CD14-positive monocyte (primary cell): ENCODE measurements around the gene MARK4. TPM values are rescaled to one million over a fixed set of nuclear protein-coding genes. Genes with fewer than 3 reads are reported as not detected.

ENCODE experiments used
- DNase-seq, 3 donors: peaks; one replicate each; pipeline ENCODE4 v3.0.0-alpha.2; 2011 to 2022
- H2AFZ ChIP-seq: 2 replicates; pipeline ENCODE4 v1.6.0; 2012; ENCODE audit warnings: mild to moderate bottlenecking, low read depth, low read length, inconsistent platforms; ENCODE audit not compliant: insufficient read depth, poor library complexity, severe bottlenecking
- H3K27ac ChIP-seq, 2 donors: 1 replicate in 1 of 2; 2 replicates in 1 of 2; pipeline ENCODE4 v1.5.1; 2012 to 2013; ENCODE audit warnings: low read length in 2 of 2, control low read depth in 1 of 2, inconsistent platforms in 1 of 2, low read depth in 1 of 2, mild to moderate bottlenecking in 1 of 2
- H3K27me3 ChIP-seq, 2 donors: one replicate each; pipeline versions ENCODE4 v1.6.0 to v1.6.1; 2011 to 2013; ENCODE audit warnings: low read length in 2 of 2; ENCODE audit not compliant: control insufficient read depth in 2 of 2, insufficient read depth in 2 of 2
- H3K36me3 ChIP-seq, 2 donors: replicated peaks in 1 of 2; 1 replicate in 1 of 2; 2 replicates in 1 of 2; pipeline versions ENCODE4 v1.5.1 to v1.6.1; 2012 to 2013; ENCODE audit warnings: low read length in 2 of 2, control low read depth in 1 of 2, inconsistent platforms in 1 of 2, mild to moderate bottlenecking in 1 of 2; ENCODE audit not compliant: insufficient read depth in 2 of 2, control insufficient read depth in 1 of 2
- H3K4me1 ChIP-seq, 2 donors: 1 replicate in 1 of 2; 2 replicates in 1 of 2; pipeline versions ENCODE4 v1.5.1 to v1.6.1; 2012 to 2013; ENCODE audit warnings: low read length in 2 of 2, control low read depth in 1 of 2, inconsistent platforms in 1 of 2, mild to moderate bottlenecking in 1 of 2, moderate library complexity in 1 of 2; ENCODE audit not compliant: insufficient read depth in 2 of 2, control insufficient read depth in 1 of 2
- H3K4me2 ChIP-seq: replicated peaks from 2 replicates; pipeline ENCODE3; 2012; ENCODE audit warnings: low read length, moderate library complexity, mild to moderate bottlenecking; ENCODE audit not compliant: poor library complexity, severe bottlenecking; ENCODE audit errors: extremely low read depth
- H3K4me3 ChIP-seq, 3 experiments: fragments of 200-600 bp in 1 of 3; sonication (generic) in 1 of 3; replicated peaks in 1 of 3; 1 replicate in 2 of 3; 2 replicates in 1 of 3; pipeline ENCODE4 v1.5.1; 2011 to 2013; ENCODE audit warnings: low read length in 3 of 3, mild to moderate bottlenecking in 3 of 3, control low read depth in 2 of 3, low read depth in 2 of 3, inconsistent platforms in 1 of 3, moderate library complexity in 1 of 3
- H3K79me2 ChIP-seq: 2 replicates; pipeline ENCODE4 v1.6.0; 2012; ENCODE audit warnings: mild to moderate bottlenecking, control low read depth, inconsistent platforms, low read length, moderate library complexity; ENCODE audit not compliant: insufficient read depth
- H3K9ac ChIP-seq: 2 replicates; pipeline ENCODE4 v1.6.0; 2017; ENCODE audit warnings: low read length, mild to moderate bottlenecking; ENCODE audit not compliant: insufficient read depth, poor library complexity, severe bottlenecking
- H3K9me3 ChIP-seq, 2 donors: replicated peaks in 1 of 2; 1 replicate in 1 of 2; 2 replicates in 1 of 2; pipeline versions ENCODE4 v1.5.1 to v1.6.1; 2012 to 2013; ENCODE audit warnings: low read length in 2 of 2, control low read depth in 1 of 2; ENCODE audit not compliant: control insufficient read depth in 1 of 2, insufficient read depth in 1 of 2
- H4K20me1 ChIP-seq: 2 replicates; pipeline ENCODE4 v1.6.0; 2012; ENCODE audit warnings: mild to moderate bottlenecking, low read length, control low read depth, moderate library complexity; ENCODE audit not compliant: insufficient read depth
- H3K27ac Mint-ChIP-seq, 7 donors: one replicate each; pipeline ENCODE4 v1.8.0; 2020; ENCODE audit warnings: mild to moderate bottlenecking in 7 of 7, mixed read lengths in 7 of 7, moderate library complexity in 6 of 7, inconsistent platforms in 2 of 7
- H3K27me3 Mint-ChIP-seq, 3 donors: one replicate each; pipeline ENCODE4 v1.8.0; 2021 to 2022; ENCODE audit warnings: low read depth in 3 of 3, mild to moderate bottlenecking in 3 of 3, mixed read lengths in 3 of 3, moderate library complexity in 3 of 3, inconsistent platforms in 1 of 3
- H3K36me3 Mint-ChIP-seq, 2 donors: one replicate each; pipeline ENCODE4 v1.8.0; 2020; ENCODE audit warnings: mixed read lengths in 2 of 2, inconsistent platforms in 1 of 2, mild to moderate bottlenecking in 1 of 2
- H3K4me1 Mint-ChIP-seq: one replicate; pipeline ENCODE4 v1.8.0; 2020; ENCODE audit warnings: mild to moderate bottlenecking, mixed read lengths
- H3K4me3 Mint-ChIP-seq, 2 donors: one replicate each; pipeline ENCODE4 v1.8.0; 2020; ENCODE audit warnings: mild to moderate bottlenecking in 2 of 2, mixed read lengths in 2 of 2, moderate library complexity in 1 of 2
- H3K9me3 Mint-ChIP-seq, 7 donors: one replicate each; pipeline ENCODE4 v1.8.0; 2020 to 2022; ENCODE audit warnings: mixed read lengths in 7 of 7, mild to moderate bottlenecking in 6 of 7, moderate library complexity in 6 of 7, inconsistent platforms in 2 of 7
- CTCF ChIP-seq: fragments of 200-600 bp; IDR thresholded peaks from one replicate; pipeline ENCODE4 v1.8.0; 2022; ENCODE audit warnings: antibody characterized with exemption, mild to moderate bottlenecking
- WGBS: methylation state at CpG from one replicate; pipeline ENCODE4 v1.1.5; 2013; ENCODE audit warnings: missing lambda C conversion rate; ENCODE audit not compliant: insufficient coverage; 5-methylcytosine and 5-hydroxymethylcytosine counted together
- intact Hi-C, 2 donors: fragments of 100-400 bp; cut with micrococcal nuclease; formaldehyde crosslinking; loops; one replicate each; pipeline versions ENCODE4 v1.15.0 to v1.15.1; 2023
- polyA plus RNA-seq, 3 donors: library from polyadenylated mRNA; depleted of rRNA in 1 of 3; unstranded in 2 of 3; stranded (reverse) in 1 of 3; fragments of 300-500 nt in 2 of 3; fragments of >200 nt in 1 of 3; fragmentation: Illumina TruSeq in 2 of 3; gene quantifications; 1 replicate in 2 of 3; 2 replicates in 1 of 3; pipeline ENCODE4 v1.2.3, GENCODE V29; 2012 to 2021

Gene MARK4
- polyA plus RNA-seq, 3 donors = 0.59 to 18.4 (median 0.69) TPM

DNA sequence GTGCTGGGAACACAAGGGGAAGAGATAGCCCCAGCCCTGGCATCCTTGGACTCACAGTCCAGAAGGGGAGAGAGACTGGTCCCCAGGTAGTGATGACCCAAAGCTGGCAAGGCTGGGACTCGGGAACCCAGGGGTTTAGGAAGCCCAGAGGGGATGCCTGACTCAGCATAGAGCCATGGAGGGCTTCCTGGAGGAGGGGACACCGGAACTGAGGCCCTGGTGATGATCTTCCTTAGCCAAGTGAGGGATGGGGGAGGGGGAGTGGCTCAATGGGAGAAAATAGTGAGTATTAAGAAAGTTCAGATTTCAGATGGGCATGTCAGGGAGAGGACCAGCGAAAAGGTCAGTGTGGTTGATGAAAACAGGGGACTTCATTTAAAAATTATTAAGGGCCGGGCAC is 32.6 kb upstream of the MARK4 start:
- H4K20me1 ChIP-seq = no peaks in the 10 kb centered on the region
- H3K27ac Mint-ChIP-seq = no peak overlapping the region
- no peak overlapping the region for H3K9ac ChIP-seq
- peaks cover 0 to 2% of the 10 kb centered on the region in 2 donors for H3K36me3 Mint-ChIP-seq
- H3K4me1 Mint-ChIP-seq = peaks cover 10% of the 10 kb centered on the region
- no peak overlapping the region for H2AFZ ChIP-seq
- no peak for TF ChIP-seq CTCF
- peaks cover 4 to 5% of the 10 kb centered on the region in 2 donors for H3K4me1 ChIP-seq
- DNase-seq = no peak
- H3K27ac ChIP-seq = no peak overlapping the region
- 72% methylated on average over 4 of the region's 4 CpGs for WGBS
- H3K4me3 Mint-ChIP-seq = peak overlapping the region in 1 of 2 donors; percentile 61
- H3K9me3 ChIP-seq = no peaks in the 10 kb centered on the region
- H3K79me2 ChIP-seq = no peaks in the 10 kb centered on the region
- peaks cover 0 to 6% (median 2%) of the 10 kb centered on the region in 7 donors for H3K9me3 Mint-ChIP-seq
- H3K27me3 ChIP-seq = peaks cover 17 to 33% of the 10 kb centered on the region in 2 donors
- H3K36me3 ChIP-seq = no peaks in the 10 kb centered on the region
- H3K27me3 Mint-ChIP-seq = peaks cover 60 to 67% (median 63%) of the 10 kb centered on the region in 3 donors
- intact Hi-C loops = no loop called here
- no peak overlapping the region for H3K4me2 ChIP-seq
- H3K4me3 ChIP-seq = no peak overlapping the region

DNA sequence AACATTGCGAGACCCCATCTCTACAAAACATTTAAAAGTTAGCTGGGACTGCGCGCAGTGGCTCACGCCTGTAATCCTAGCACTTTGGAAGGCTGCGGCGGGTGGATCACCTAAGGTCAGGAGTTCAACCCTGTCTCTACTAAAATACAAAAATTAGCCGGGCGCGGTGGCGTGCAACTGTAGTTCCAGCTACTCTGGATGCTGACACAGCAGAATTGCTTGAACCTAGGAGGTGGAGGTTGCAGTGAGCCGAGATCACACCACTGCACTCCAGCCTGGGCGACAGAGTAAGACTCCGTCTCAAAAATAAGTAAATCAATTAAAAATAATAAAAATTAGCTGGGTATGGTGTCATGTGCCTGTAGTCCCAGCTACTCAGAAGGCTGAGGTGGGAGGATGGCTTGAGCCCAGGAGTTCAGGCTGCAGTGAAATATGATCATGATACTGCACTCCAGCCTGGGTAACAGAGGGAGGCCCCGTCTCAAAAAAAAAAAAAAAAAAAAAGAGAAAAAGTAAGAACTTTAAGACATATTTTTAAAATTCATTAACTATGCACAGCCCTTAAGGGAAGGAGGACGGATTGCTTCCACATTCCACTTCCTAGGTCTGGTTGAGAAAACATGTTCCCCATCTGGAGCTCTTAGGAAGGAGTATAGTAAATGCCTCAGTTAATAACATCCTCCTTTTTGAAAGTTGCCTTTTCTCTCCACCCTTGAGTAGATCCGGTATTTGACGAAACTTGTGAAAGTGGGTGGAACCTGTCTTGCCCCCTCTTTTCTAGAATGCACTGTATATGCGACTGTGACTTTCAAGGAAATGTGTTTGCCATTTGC is 31.9 kb upstream of the MARK4 start:
- H3K27ac ChIP-seq = no peak overlapping the region
- DNase-seq = peak in 1 of 3 donors; percentile 7
- 96% methylated on average over 8 of the region's 18 CpGs for WGBS
- Mint-ChIP-seq H3K27ac (no peak overlapping the region), H3K36me3 (peaks cover 0 to 2% of the 10 kb centered on the region in 2 donors), H3K4me3 (peak overlapping the region in 1 of 2 donors; percentile 30), H3K9me3 (peaks cover 0 to 6% (median 2%) of the 10 kb centered on the region in 7 donors), H3K4me1 (peaks cover 10% of the 10 kb centered on the region), H3K27me3 (peaks cover 56 to 66% (median 58%) of the 10 kb centered on the region in 3 donors)
- no peaks in the 10 kb centered on the region for H3K36me3 ChIP-seq
- TF ChIP-seq CTCF = no peak
- peaks cover 17 to 33% of the 10 kb centered on the region in 2 donors for H3K27me3 ChIP-seq
- intact Hi-C loops = no loop called here
- peaks cover 4 to 5% of the 10 kb centered on the region in 2 donors for H3K4me1 ChIP-seq
- H3K9me3 ChIP-seq = no peaks in the 10 kb centered on the region
- no peaks in the 10 kb centered on the region for H4K20me1 ChIP-seq
- H2AFZ ChIP-seq = no peak overlapping the region
- no peak overlapping the region for H3K4me3 ChIP-seq
- no peak overlapping the region for H3K9ac ChIP-seq
- no peak overlapping the region for H3K4me2 ChIP-seq
- H3K79me2 ChIP-seq = no peaks in the 10 kb centered on the region
